Endothelial cell of umbilical vein (primary cell): ENCODE measurements around the gene CYFIP2. TPM values are rescaled to one million over a fixed set of nuclear protein-coding genes. Genes with fewer than 3 reads are reported as not detected.

Source experiments
- BruUV-seq: library from RNA; stranded (reverse); fragments of 400-500 nt; replicated peaks from 2 replicates; lab custom pipeline; 2021; lab: Mats Ljungman, UMichigan
- CTCF ChIA-PET: fragments of 300-600, 350-600 bp; sonication (Branson Sonifier 250); formaldehyde crosslinking; loops from one replicate; lab custom pipeline; 2021; ENCODE audit warnings: antibody characterized with exemption, inconsistent platforms; lab: Charles Lee
- POLR2A ChIA-PET: fragments of 300-600, 350-600 bp; sonication (Branson Sonifier 250); formaldehyde crosslinking; loops from one replicate; lab custom pipeline; 2021; ENCODE audit warnings: antibody characterized with exemption, inconsistent platforms; lab: Charles Lee
- DNase-seq: peaks from one replicate; pipeline ENCODE4 v3.0.0-alpha.2; 2011; ENCODE audit warnings: low read depth, low spot score
- FAIRE-seq: peaks from 2 replicates; lab custom pipeline; 2011; peaks lifted over from hg19 to GRCh38; lab: Jason Lieb, UNC
- H2AFZ ChIP-seq: 2 replicates; pipeline ENCODE4 v1.6.0; 2012; ENCODE audit warnings: low read depth, low read length, control low read depth, inconsistent platforms
- H3K27ac ChIP-seq: 2 replicates; pipeline ENCODE4 v1.5.1; 2011; ENCODE audit warnings: low read depth, mild to moderate bottlenecking, control low read depth, low read length, moderate library complexity; ENCODE audit not compliant: insufficient read depth
- H3K27me3 ChIP-seq, 2 experiments: 2 replicates each; pipeline versions ENCODE4 v1.6.0 to v1.6.1; 2011; ENCODE audit warnings: low read length in 2 of 2, mixed read lengths in 1 of 2; ENCODE audit not compliant: control insufficient read depth in 2 of 2, insufficient read depth in 2 of 2
- H3K36me3 ChIP-seq, 2 experiments: 2 replicates in 1 of 2; 3 replicates in 1 of 2; pipeline ENCODE4 v1.5.1; 2011; ENCODE audit warnings: low read length in 2 of 2, mild to moderate bottlenecking in 1 of 2, moderate library complexity in 1 of 2; ENCODE audit not compliant: control insufficient read depth in 2 of 2, insufficient read depth in 2 of 2; ENCODE audit errors: extremely low read depth in 1 of 2
- H3K4me1 ChIP-seq: 3 replicates; pipeline ENCODE4 v1.5.1; 2011; ENCODE audit warnings: mild to moderate bottlenecking, low read length; ENCODE audit not compliant: control insufficient read depth, insufficient read depth; ENCODE audit errors: extremely low read depth
- H3K4me2 ChIP-seq: 2 replicates; pipeline ENCODE4 v1.6.1; 2011; ENCODE audit warnings: low read length, control low read depth, mixed read lengths; ENCODE audit not compliant: insufficient read depth
- H3K4me3 ChIP-seq, 3 experiments: fragments of 200-600 bp in 1 of 3; sonication (generic), shearing (Covaris generic) in 1 of 3; replicated peaks in 1 of 3; 2 replicates each; pipeline ENCODE4 v1.5.1; 2011 to 2016; ENCODE audit warnings: control low read depth in 3 of 3, low read length in 3 of 3, mild to moderate bottlenecking in 2 of 3, inconsistent platforms in 1 of 3, low read depth in 1 of 3, moderate library complexity in 1 of 3; ENCODE audit not compliant: insufficient read depth in 1 of 3
- H3K79me2 ChIP-seq: 2 replicates; pipeline ENCODE4 v1.6.0; 2012; ENCODE audit warnings: low read length, inconsistent platforms; ENCODE audit not compliant: control insufficient read depth, insufficient read depth
- H3K9ac ChIP-seq: replicated peaks from 2 replicates; pipeline ENCODE3; 2011; ENCODE audit warnings: low read length, control low read depth; ENCODE audit not compliant: insufficient read depth; ENCODE audit errors: extremely low read depth
- H3K9me1 ChIP-seq: replicated peaks from 3 replicates; pipeline ENCODE4 v1.6.0; 2011; ENCODE audit warnings: mild to moderate bottlenecking, low read length; ENCODE audit not compliant: control insufficient read depth, insufficient read depth; ENCODE audit errors: extremely low read depth
- H3K9me3 ChIP-seq: replicated peaks from 2 replicates; pipeline ENCODE4 v1.5.1; 2012; ENCODE audit warnings: low read length, inconsistent platforms; ENCODE audit not compliant: control insufficient read depth, insufficient read depth
- H4K20me1 ChIP-seq: replicated peaks from 2 replicates; pipeline ENCODE3; 2011; ENCODE audit warnings: mild to moderate bottlenecking, low read length; ENCODE audit not compliant: control insufficient read depth, insufficient read depth; ENCODE audit errors: extremely low read depth
- CTCF ChIP-seq, 2 donors: IDR thresholded peaks; 1 replicate in 1 of 2; 2 replicates in 1 of 2; pipeline ENCODE4 v1.5.1; 2011; ENCODE audit warnings: low read length in 2 of 2, mild to moderate bottlenecking in 2 of 2, moderate library complexity in 2 of 2, control low read depth in 1 of 2, inconsistent platforms in 1 of 2, low read depth in 1 of 2; ENCODE audit not compliant: insufficient read depth in 1 of 2; ENCODE audit errors: extremely low read depth in 1 of 2
- EZH2 ChIP-seq: IDR thresholded peaks from 2 replicates; pipeline ENCODE4 v1.6.1; 2012; ENCODE audit warnings: borderline replicate concordance, low read depth, mild to moderate bottlenecking, moderate library complexity, low read length, inconsistent platforms; ENCODE audit not compliant: severe bottlenecking
- FOS ChIP-seq: IDR thresholded peaks from 2 replicates; pipeline ENCODE4 v1.6.1; 2011; ENCODE audit warnings: mild to moderate bottlenecking, low read length, moderate library complexity, borderline replicate concordance; ENCODE audit not compliant: insufficient read depth
- GATA2 ChIP-seq: IDR thresholded peaks from 2 replicates; pipeline ENCODE4 v1.7.0; 2011; ENCODE audit warnings: low read depth, mild to moderate bottlenecking, moderate library complexity, mixed read lengths, low read length; ENCODE audit not compliant: insufficient read length, insufficient read depth
- JUN ChIP-seq: IDR thresholded peaks from 2 replicates; pipeline ENCODE4 v1.6.1; 2011; ENCODE audit warnings: borderline replicate concordance, low read depth; ENCODE audit not compliant: insufficient read length, insufficient read depth
- MAX ChIP-seq: IDR thresholded peaks from 2 replicates; pipeline ENCODE4 v1.6.1; 2011; ENCODE audit not compliant: insufficient read depth, insufficient read length
- MYC ChIP-seq: IDR thresholded peaks from one replicate; pipeline ENCODE4 v1.6.1; 2011; ENCODE audit warnings: mild to moderate bottlenecking, low read depth, low read length
- POLR2A ChIP-seq: IDR thresholded peaks from 2 replicates; pipeline ENCODE4 v1.6.1; 2012; ENCODE audit warnings: low read depth, mild to moderate bottlenecking, control low read depth, low read length
- POLR2AphosphoS5 ChIP-seq: IDR thresholded peaks from 2 replicates; pipeline ENCODE4 v1.6.1; 2012; ENCODE audit warnings: low read depth, mild to moderate bottlenecking, control low read depth, low read length, moderate library complexity; ENCODE audit not compliant: insufficient read depth
- dilution Hi-C: fragments of 300-500 bp; cut with MboI; formaldehyde crosslinking; loops from one replicate; pipeline ENCODE4 v1.15.0; 2019; ENCODE audit warnings: low sequenced_read_pairs; ENCODE audit not compliant: extremely low pct_ligation_motif_present
- intact Hi-C: fragments of 100-400 bp; cut with micrococcal nuclease; formaldehyde crosslinking; loops from one replicate; pipeline ENCODE4 v1.10.0; 2022
- polyA plus RNA-seq, 4 experiments: library from polyadenylated mRNA; depleted of rRNA in 3 of 4; stranded (reverse) in 3 of 4; unstranded in 1 of 4; fragments of >200 nt; gene quantifications; 2 replicates each; pipeline versions ENCODE4 v1.2.1 to v1.2.3, GENCODE V29; 2011 to 2012; ENCODE audit warnings: missing spikeins in 1 of 4
- total RNA-seq: library from RNA; stranded (reverse); gene quantifications from 2 replicates; pipeline ENCODE4 v1.2.3, GENCODE V29; 2021

The CYFIP2 gene
- total and polyA plus RNA-seq, 2 donors (not counting 3 experiments of a cell fraction or from before 2014, with no cell fraction given): 9.2 to 22.4 TPM

GRCh38 chr5:157308836-157309465, 43.0 kb downstream of the CYFIP2 start:
- H3K27ac ChIP-seq: no peak overlapping the region
- FAIRE-seq (no peak), DNase-seq (no peak)
- H3K4me3 ChIP-seq: no peak overlapping the region
- no peak for TF ChIP-seq MAX
- no peak for TF ChIP-seq POLR2A
- no peak for TF ChIP-seq JUN
- no peak for TF ChIP-seq CTCF (IDR thresholded peaks at IDR 0.05; ENCODE audit: extremely low read depth in 1 of 2, insufficient read depth in 1 of 2, low read depth in 1 of 2, low read length in 2 of 2)
- TF ChIP-seq POLR2AphosphoS5: no peak
- TF ChIP-seq FOS: no peak
- TF ChIP-seq EZH2: no peak
- TF ChIP-seq GATA2: no peak
- no peak for TF ChIP-seq MYC
- H4K20me1 ChIP-seq: no peaks in the 10 kb centered on the region
- BruUV-seq: no TSS peak
- H3K9me3 ChIP-seq: no peaks in the 10 kb centered on the region
- intact Hi-C loops (no loop called here), dilution Hi-C loops (no loop called here)
- no peaks in the 10 kb centered on the region for H3K9me1 ChIP-seq
- ChIA-PET CTCF (interaction anchor here (1.3 to 5.8 kb wide), 2 partner anchors 55 to 160 kb away, joined by 4 to 29 read pairs; no protein-coding TSS in a partner anchor), POLR2A (no interaction called here)
- no peaks in the 10 kb centered on the region for H3K27me3 ChIP-seq
- H3K79me2 ChIP-seq: no peaks in the 10 kb centered on the region
- H3K36me3 ChIP-seq: no peaks in the 10 kb centered on the region
- H3K4me1 ChIP-seq: no peaks in the 10 kb centered on the region
- no peak overlapping the region for H2AFZ ChIP-seq
- H3K4me2 ChIP-seq: no peak overlapping the region
- no peak overlapping the region for H3K9ac ChIP-seq
